ENCODE results near the gene CUL1. TPM values are rescaled to one million over a fixed set of nuclear protein-coding genes. Genes with fewer than 3 reads are reported as not detected.

Gene CUL1
- total RNA-seq, 1 donor from 2014 or later: 35.7 TPM

DNA sequence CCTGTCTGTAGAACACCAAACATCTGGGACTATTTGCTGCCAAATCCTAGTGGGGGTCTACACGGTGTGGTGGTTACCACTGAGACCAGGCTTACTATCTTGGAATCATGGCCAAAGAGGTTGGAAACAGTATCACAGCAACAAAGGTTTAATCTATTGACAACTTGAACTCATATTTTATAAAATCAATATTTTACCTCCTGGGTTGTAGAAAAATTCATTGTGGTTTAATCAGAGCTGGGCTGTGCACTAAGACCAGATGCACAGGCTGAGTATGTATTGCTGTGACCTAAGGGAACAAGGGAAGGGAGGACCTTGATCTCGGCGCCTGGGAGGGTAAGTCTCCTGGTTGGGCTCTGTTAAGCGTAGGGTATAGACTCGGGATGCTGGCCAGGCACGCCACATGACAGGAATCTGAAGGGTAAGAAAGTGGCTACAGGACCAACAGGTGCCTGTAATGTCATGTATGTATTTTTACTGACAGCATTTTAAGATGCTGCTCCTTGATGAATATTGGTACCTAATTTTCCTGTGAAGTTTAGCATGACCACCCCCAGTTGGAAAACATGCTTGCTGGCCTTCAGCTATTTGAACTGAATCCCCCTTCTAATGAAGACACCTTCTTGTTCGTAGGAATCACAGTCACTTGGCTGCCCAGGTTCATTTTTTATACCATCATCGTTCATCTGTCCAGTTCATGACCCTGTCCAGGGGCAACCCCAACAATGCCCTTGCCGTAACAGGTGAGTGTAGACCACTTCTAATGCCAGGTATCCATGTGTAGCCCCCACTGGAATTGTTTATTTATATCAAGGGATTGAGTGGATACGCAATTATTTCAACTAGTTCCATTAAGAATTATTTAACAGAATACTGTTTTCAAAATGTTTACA, 105.9 kb downstream of the CUL1 start:
- no peak for DNase-seq (ENCODE audit: low spot score)

DNA sequence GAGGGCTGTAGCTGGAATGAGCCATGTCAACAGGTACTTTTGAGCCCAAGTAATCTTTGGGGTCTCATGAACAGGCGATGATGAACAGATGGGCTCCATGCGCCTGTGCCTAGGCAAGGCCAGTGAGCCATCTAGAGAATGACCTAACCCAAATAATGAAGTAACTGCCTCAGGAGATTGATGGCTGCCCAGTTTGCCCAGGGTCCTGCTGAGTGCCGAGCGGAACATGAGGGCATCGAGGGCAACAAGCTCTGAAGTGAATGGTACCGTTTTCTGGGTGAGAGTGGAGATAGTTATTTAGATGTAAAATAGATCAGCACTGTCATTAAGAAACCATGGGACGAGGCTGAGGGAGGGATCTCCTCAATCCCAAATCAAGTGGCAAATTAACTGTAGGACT, 107.5 kb downstream of the CUL1 start:
- DNase-seq (ENCODE audit: low spot score): no peak

DNA sequence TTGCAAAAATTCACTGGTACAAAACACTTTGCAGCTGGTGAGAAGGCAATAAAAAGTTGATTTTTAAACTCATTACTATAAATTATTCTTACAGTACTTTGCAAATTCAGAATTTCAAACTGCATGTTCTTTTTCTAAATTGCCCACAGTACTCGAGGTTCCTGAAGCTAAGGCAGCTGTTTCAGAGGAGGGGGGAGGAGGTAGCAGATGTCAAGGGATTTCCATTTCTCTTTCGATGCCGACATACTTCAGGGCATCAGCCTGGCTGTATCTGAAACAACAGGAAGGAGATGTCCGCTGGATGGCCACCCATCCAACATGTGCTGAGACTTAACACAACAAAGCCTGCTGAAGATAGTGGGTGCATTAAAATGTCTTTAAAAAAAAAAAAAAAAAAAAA, 108.7 kb downstream of the CUL1 start:
- DNase-seq (ENCODE audit: low spot score): no peak

DNA sequence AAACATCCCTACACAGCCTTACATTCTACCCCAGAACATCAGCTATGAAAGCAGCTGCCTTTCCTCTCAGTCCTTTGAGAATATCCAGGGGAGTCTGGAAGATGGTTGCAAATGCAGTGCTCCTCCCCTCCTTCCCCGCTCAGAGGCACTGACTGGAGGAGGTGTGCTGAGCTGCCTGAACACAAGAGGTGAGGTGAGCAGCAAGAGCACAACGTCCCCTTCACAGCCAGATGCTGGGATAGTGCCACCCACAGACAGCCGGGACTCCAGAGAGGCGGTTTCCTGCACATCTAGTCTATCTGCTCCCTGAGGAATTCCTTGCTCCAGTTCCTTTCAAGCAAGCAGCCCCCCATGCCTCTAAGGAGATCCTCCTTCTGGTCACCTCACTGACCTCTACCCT, 111.2 kb downstream of the CUL1 start:
- no peak for DNase-seq (ENCODE audit: low spot score)

DNA sequence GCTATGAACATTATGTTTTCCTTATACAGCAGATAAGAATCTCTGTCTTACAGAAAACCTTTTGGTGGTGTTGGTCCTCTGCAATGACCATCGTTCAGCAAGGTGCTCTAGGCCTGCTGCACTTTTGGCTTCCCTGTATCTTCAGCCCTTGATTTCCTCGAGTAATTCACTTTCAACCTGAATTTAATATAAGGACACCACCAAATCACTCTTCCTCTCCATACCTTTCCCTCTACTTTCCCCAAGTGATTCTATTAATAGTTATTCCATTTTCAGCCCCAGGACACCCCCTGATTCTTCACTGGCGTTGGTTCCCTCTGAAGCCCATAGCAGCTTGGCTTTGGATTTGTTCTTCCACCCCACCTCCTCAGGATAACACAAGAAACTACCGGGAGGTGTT, 113.2 kb downstream of the CUL1 start:
- no peak for DNase-seq (ENCODE audit: low spot score)

DNA sequence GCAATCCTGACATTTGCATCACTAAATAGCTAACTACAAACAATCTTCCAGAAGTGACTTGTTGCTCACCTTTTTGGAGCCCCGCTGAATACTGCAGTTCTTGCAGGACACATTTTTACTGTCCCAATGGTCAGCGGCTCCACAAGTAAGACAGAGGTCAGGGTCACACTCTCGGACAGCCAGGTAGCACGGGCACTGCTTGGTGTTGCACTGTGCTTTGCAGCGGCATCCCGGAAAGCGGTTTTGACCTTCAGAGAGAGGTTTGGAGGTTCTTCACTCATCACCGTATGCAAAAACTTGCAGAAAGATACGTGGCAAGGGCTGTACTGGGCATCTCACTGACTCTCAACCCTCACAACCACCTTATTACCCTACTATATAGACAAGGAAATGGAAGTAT, 115.2 kb downstream of the CUL1 start:
- no peak for DNase-seq (ENCODE audit: low spot score)

DNA sequence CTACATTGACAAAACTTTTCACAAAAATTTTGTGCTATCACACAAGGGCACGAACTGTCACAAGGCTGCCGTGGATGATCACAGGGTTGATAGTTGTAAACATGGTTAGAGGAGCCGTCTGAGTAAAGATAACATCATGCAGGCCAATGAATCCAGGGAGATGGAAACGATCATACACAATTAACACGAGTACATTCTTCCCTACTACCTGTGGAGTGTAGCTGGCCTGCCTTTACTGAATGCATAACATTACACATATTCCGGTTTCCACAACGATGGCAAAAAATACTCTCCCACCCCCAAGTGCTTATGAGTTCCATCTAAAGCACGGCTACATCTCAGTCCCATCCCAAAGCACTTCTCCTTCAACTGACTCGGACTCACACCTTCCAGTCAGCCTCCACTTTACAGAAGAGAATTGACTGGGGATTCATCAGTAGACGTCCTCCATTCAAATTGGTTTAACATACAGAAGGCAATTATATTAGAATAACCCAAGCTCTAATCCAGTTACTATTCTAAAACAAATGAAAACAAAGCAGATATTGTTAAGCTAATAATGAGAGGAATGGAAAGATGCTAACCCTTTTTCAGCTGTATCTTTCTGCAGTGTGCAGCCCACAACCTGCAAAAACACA, 116.3 kb downstream of the CUL1 start:
- no peak for DNase-seq (ENCODE audit: low spot score)

DNA sequence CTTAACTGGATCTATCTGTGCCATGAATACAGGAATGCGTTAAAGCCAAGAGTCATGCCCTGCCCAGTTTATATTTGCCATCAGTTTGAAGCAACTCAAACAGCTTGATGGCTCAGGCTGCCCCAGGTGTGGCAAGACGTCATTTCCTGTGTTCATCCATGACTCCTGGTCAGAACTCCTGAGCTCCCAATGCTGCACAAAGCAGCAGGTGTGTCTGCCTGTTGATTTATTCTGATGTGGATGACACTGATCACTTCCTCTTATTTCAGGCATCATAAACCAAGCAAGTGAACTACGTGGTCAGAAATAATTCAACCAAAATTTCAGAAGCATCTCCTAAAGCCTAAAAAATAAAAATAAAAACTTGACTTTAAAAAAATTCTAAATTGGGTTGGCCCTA, 116.9 kb downstream of the CUL1 start:
- no peak for DNase-seq (ENCODE audit: low spot score)

DNA sequence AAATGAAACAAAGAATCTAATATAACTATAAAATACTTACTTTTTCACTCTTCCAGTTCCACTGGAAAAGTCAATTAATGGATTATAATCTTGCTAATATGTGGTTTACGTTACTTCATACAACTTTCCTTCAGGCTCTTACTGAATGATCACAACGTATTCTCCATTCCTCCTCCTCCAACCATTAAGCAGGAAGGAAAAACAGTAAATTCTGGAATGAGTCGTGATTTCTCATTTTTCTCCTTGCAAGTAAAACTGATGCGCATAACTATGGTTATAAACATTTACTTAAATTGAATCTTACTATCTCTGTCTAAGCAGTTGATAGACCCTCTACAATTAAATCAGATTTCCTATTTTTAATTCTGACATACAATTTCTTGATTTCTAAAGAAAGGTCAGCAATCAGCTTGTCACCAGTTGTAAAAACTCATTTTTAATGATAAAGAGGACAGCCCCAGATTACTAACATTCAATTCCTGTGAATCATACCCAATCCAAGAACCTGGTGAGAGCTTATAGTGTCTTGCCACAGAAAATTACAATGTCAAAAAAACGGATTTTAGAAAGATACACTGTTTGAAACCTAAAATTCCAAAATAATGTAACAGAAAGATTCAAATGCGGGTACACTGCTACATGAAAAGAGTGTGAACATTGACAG, 121.1 kb downstream of the CUL1 start:
- no peak for DNase-seq (ENCODE audit: low spot score)

DNA sequence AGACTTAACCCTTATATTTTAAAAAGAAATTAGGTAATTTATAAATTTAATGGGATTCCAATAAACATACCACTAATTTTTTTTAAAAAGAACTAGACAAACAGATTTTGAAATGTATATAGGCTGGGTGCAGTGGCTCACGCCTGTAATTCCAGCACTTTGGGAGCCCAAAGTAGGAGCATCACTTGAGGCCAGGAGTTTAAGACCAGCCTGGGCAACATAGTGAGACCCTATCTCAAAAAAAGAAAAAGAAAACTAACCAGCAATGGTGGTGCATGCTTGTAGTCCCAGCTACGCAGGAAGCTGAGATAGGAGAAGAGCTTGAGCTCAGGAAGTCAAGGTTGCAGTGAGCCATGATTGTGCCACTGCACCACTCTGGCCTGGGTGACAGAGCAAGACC, 122.7 kb downstream of the CUL1 start:
- no peak for DNase-seq (ENCODE audit: low spot score)

DNA sequence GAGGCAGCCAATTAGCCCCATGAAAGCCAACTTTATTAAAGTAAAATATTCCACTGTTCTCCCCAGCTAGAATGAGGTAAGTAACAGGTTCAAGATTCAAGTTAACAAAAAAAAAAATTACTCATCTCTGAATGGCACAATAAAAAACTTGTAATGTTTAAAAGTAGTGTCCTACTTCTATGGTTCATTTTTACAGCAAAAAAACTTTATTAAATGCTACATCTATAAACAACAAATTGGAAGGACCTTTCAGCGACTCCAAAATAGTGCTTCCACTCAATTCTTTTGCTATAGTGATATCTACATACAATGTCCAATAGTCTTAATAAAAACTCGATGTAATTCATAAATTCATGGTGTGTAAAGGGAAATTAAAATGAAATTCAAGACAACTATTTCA, 126.2 kb downstream of the CUL1 start:
- DNase-seq (ENCODE audit: low spot score): no peak

DNA sequence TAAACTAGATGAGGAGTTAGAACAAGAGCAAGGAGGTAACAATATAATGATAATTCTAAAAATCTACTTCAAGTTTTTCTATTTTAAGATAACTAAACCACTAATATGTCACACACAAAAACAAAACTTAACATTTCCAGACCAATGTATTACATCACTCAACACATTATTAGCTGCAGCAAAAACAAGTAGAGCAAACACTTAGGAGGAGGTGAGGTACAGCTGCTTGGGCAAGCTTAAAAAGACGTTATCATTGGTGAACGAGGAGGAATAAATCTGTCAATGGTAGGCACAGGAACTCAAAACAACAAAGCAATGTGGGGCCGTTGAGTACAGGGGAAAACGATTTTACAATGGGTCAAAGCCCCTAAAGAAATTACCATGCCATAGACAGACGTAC, 126.6 kb downstream of the CUL1 start:
- no peak for DNase-seq (ENCODE audit: low spot score)

DNA sequence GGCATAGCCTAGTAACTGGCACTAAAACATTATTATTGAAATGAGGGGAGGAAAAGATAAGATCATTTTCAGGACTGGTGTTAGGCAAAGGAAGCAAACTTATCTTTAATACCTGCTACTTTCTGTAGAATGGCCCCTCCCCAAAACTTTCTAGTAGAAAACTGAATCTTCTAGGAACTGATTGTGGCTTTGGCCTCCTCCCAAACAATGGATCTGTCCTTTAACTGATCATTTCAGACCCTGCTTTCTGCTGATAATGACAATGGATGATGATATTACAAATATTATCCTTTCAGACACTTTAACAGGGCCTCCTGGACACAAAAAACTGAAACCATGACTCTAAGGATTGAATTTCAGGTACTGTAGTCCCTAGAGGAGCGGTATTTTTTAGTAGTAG, 130.3 kb downstream of the CUL1 start:
- no peak for DNase-seq (ENCODE audit: low spot score)

DNA sequence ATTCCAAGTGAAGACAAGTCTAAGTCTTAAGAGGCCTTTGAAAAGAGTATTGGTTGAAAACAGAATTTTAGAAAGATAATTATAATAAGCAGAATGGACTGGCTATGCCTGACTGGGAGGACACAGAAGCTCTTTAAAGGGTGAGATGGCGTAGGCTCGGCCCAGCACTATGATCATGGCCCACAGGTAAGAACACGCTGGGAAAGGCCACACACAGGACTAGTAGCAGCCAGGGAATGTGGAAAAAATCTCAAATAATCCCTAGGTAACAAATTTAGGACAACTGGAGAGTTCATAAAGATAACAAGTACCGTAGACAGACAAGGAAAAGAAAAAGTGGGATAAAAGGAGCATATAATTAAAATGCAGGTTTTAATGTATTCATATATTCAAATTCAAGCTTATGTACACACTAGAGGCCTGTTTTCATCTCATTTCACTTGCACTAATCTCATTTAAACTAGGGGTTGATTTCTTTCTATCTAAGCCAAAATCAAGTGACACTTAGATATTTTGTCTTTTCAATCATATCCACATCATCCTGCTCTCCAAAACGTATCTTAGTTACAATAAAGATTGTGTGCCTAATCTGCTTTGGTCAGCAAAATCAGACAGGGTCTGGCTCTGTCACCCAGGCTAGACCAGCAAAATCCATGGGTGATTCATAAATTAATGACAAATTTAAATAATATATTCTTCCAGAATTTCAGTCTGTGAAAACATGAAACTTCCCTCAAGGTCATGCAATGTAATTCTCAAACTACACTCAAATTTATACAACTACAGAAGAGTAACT, 132.4 kb downstream of the CUL1 start:
- no peak for DNase-seq (ENCODE audit: low spot score)

DNA sequence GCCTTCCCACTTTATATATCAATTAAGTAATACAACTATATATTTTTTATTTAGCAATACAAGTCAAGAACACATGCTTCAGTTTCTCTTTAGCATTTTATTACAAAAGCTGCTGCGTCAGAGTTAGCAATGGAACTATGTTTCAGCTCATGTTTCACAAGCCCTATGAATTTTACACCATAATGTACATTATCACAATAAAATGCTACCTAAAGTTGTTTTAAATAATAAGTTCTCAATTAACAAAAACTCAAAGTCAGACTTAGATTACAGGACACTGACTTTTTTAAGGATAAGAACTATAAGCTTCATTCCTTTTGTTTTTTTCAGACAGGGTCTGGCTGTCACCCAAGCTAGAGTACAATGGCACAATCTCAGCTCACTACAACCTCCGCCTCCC, 133.1 kb downstream of the CUL1 start:
- no peak for DNase-seq (ENCODE audit: low spot score)

DNA sequence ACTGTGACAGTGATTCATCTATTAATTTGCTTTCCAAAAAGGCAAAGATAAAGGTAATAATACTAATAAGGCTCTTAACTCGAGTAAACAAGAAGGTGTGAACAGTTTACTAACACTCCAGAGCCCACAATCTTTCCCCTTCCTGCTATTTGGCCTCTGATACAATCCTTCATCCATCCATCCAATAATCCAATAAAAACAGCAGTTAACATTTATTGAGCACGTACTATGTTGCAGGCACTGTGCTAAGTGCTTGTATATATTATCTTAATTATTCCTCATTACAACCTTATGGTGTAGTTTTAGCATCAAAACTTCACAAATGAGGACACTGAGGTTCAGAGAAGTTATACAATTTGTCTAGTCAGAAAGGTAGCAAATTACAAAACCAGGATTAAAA, 135.9 kb downstream of the CUL1 start:
- no peak for DNase-seq (ENCODE audit: low spot score)

DNA sequence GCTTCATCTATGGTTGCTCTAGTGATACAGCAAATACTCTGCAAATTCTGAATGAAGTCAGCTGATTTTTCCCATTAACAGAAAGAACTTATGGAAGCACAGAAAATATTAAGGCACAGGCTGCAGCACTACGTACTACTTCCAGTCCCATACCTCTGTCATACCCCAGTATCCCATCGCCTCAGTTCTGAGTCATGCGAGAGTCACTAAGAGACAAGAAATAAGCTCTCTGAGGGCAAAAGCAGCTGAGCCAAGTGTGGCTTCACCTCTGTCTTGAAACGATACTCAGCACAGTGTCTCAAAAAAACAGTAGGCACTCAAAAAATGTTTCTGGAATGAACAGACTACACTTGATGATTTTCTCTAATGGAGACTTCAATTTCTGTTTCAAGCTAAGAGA, 137.2 kb downstream of the CUL1 start:
- DNase-seq (ENCODE audit: low spot score): no peak

DNA sequence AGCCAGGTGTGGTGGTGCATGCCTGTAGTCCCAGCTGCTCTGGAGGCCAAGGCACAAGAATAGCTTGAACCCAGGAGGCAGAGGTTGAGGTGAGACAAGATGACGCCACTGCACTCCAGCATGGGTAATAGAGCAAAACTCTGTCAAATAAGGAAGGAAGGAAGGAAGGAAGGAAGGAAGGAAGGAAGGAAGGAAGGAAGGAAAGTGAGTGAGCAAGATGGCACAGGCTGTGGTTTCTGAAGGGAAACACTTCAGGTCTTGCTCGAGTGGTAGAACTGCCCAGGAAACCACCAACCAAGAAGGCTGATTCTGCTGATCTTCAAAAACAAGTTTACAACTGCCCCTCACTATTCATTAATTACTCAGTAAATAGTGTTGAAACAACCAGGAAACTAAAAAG, 140.2 kb downstream of the CUL1 start:
- no peak for DNase-seq (ENCODE audit: low spot score)

DNA sequence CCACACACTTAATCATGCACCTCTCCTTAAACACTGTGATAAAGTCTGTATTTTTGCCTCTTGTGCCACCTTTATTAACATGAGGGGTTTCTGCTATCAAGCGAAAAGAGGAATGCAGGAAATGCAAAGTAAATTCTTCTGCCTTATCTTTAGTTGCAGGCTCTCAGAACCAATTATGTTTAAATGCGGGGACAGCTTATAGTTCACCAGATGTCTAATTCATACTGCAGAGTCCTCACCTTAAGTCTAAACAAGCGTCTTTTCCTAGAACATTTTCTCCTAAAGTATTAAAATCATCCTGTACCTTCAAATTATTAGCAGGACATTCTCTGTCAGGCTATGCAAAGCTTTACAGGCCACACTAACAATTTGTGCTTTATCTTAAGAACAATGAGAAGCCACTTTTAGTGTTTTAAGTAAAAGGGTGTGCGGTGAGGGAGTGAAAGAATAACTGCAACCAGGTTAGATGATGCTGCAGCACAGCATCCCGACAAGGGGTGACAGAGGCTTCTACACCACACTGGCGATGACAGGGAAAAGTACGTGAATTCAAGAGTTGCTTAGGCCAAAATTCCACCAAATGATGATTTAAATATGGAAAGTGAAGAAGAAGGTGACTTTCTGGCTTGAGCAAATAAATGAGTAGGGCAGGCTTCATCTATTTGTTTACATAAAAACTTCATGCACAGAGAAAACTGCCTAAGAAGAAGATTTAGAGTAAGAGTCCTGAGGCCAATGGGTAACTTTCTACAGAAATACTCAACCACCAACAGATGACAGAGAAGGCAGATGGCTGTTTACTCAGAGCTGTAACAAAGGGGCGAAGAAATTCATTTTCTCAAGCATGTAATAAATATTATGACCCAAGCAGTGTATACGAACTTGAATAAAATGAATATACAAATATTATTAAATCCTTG, 149.4 kb downstream of the CUL1 start:
- DNase-seq (ENCODE audit: low spot score): no peak

DNA sequence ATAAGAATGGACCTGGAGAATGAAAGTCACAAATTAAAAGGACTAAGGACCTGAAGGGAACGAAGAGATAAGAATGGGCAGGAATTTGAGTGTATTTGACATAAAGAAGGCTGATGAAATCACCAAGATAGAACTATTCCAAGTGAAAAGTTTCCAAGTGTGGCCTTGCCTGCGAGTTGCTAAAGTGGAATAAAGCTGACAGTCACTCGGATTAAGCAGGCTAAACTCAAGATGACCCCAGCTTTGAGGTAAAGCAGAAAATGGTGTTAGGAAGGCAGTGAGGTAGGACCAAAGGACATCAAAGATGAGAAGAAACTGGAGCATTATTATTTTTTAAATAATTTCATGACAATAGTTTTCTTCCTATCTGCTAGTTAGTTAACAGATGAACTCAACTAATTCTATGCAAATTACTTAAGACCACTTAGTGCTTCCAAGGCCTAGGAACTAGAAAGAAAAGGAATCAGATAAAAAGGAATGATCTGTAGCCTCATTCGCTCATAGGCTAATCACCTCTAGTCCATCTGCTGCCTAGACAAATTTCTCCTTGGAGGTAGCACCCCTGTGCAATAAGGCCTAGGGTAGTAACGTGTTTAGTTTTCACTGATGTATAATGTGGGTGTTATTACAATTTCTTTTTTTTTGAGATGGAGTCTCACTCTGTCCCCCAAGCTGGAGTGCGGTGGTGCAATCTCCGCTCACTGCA, 150.8 kb downstream of the CUL1 start:
- no peak for DNase-seq (ENCODE audit: low spot score)
